ENCODE results near the gene PARP3. TPM values are rescaled to one million over a fixed set of nuclear protein-coding genes. Genes with fewer than 3 reads are reported as not detected.

PARP3 gene
- total and polyA plus RNA-seq, 9 of the 15 experiments (the other 6 are each of a cell fraction or from before 2014, with no cell fraction given), result 0.46 to 6.6 (median 4.5) TPM

DNA sequence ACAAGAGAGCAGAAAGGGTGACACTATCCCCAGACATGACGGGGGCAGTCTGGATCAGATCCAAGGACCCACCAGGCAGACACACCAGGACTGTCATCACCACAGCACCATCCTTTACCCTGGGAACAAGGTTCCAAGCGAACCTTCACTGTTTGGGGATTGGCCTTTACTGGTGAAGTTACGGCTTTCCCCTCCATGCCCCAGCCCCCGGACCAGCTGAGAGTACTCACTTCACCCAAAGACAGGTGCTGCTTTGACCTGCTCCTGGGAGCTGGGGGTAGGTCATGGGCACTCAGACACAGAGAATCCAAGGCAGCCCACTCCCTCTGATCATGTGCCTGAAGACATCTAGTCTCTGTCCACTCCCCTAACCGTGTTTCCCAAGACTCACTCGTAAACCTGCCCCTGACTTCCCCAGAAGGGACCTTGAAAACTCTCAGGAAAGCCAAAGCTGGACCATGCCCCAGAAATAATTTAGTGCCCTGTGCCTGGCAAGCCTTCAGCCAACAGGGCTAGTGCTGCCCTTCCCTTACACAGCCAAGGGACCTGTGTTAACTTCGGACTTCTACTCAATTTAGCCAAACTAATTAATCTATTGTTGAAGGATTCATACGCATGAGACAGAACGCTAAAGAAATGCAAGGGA lies 3.3 kb upstream of the PARP3 start:
- intact Hi-C loops (cut with micrococcal nuclease) (no loop called here), in situ Hi-C loops (cut with MboI) (no loop called here)
- H3K27ac ChIP-seq (ENCODE audit: extremely low read depth, low read depth, low read length), result no peak overlapping the region; the same call in 2 of the 3 replicates
- no peak overlapping the region for H3K4me2 ChIP-seq (ENCODE audit: insufficient read depth, low read length)
- no peak for DNase-seq (ENCODE audit: extremely low read depth in 1 of 4, low spot score in 3 of 4)
- peaks cover 19 to 30% of the 10 kb centered on the region in 2 experiments; a peak in 4 of 5 replicates for H3K4me1 ChIP-seq (replicated peaks in 1 of 2; ENCODE audit: control insufficient read depth in 2 of 2, insufficient read depth in 2 of 2, low read length in 2 of 2)
- H3K36me3 ChIP-seq (ENCODE audit: control insufficient read depth, insufficient read depth, low read length), result peaks cover 66% of the 10 kb centered on the region; the same call in 2 of the 3 replicates
- H4K20me1 ChIP-seq (replicated peaks; ENCODE audit: control insufficient read depth, insufficient read depth, low read length), result no peaks in the 10 kb centered on the region
- POLR2A ChIA-PET, result no interaction called here
- no peak overlapping the region for H2AFZ ChIP-seq (ENCODE audit: low read depth, low read length)
- 87% methylated on average over 5 of the region's 9 CpGs for WGBS (ENCODE audit: insufficient coverage, low coverage, missing lambda C conversion rate)
- no peaks in the 10 kb centered on the region for H3K9me3 ChIP-seq (replicated peaks; ENCODE audit: control insufficient read depth, insufficient read depth, low read depth, low read length)
- CTCF ChIA-PET (ENCODE audit: low intra/inter-chr PET ratio), result no interaction called here
- peak overlapping the region in 1 of 2 experiments; percentile 64; a peak in 1 of 4 replicates for H3K9ac ChIP-seq (ENCODE audit: insufficient read depth in 1 of 2, low read depth in 2 of 2, low read length in 2 of 2)
- ATAC-seq, result no peak
- FAIRE-seq, result no peak
- no peak overlapping the region for H3K4me3 ChIP-seq
- H3K9me1 ChIP-seq (ENCODE audit: control insufficient read depth, insufficient read depth, low read length), result peaks cover 5% of the 10 kb centered on the region
- H3K79me2 ChIP-seq (ENCODE audit: control insufficient read depth, insufficient read depth, low read length), result peaks cover 35% of the 10 kb centered on the region
- no TSS peak for BruUV-seq (replicated peaks)
- H3K27me3 ChIP-seq (ENCODE audit: control insufficient read depth in 2 of 2, insufficient read depth in 2 of 2, low read length in 2 of 2), result no peaks in the 10 kb centered on the region
- no peak for TF ChIP-seq KLF6 (CRISPR knock-in tag; IDR thresholded peaks at IDR 0.05; ENCODE audit: borderline replicate concordance)
- TF ChIP-seq, protein P1, sequence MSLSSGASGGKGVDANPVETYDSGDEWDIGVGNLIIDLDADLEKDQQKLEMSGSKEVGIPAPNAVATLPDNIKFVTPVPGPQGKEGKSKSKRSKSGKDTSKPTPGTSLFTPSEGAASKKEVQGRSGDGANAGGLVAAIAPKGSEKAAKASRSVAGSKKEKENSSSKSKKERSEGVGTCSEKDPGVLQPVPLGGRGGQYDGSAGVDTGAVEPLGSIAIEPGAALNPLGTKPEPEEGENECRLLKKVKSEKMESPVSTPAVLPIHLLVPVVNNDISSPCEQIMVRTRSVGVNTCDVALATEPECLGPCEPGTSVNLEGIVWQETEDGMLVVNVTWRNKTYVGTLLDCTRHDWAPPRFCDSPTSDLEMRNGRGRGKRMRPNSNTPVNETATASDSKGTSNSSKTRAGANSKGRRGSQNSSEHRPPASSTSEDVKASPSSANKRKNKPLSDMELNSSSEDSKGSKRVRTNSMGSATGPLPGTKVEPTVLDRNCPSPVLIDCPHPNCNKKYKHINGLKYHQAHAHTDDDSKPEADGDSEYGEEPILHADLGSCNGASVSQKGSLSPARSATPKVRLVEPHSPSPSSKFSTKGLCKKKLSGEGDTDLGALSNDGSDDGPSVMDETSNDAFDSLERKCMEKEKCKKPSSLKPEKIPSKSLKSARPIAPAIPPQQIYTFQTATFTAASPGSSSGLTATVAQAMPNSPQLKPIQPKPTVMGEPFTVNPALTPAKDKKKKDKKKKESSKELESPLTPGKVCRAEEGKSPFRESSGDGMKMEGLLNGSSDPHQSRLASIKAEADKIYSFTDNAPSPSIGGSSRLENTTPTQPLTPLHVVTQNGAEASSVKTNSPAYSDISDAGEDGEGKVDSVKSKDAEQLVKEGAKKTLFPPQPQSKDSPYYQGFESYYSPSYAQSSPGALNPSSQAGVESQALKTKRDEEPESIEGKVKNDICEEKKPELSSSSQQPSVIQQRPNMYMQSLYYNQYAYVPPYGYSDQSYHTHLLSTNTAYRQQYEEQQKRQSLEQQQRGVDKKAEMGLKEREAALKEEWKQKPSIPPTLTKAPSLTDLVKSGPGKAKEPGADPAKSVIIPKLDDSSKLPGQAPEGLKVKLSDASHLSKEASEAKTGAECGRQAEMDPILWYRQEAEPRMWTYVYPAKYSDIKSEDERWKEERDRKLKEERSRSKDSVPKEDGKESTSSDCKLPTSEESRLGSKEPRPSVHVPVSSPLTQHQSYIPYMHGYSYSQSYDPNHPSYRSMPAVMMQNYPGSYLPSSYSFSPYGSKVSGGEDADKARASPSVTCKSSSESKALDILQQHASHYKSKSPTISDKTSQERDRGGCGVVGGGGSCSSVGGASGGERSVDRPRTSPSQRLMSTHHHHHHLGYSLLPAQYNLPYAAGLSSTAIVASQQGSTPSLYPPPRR (CRISPR knock-in tag; IDR thresholded peaks at IDR 0.05; ENCODE audit: borderline replicate concordance), result no peak
- no peak for TF ChIP-seq KLF16 (IDR thresholded peaks at IDR 0.05)
- TF ChIP-seq KLF1 (tag; IDR thresholded peaks at IDR 0.05), result no peak
- no peak for TF ChIP-seq BACH1 (tag; IDR thresholded peaks at IDR 0.05)
- TF ChIP-seq CEBPZ (IDR thresholded peaks at IDR 0.05; ENCODE audit: borderline replicate concordance, low read depth, low read length), result no peak
- no peak for TF ChIP-seq ELF2 (CRISPR knock-in tag; IDR thresholded peaks at IDR 0.05)
- TF ChIP-seq, protein P2, sequence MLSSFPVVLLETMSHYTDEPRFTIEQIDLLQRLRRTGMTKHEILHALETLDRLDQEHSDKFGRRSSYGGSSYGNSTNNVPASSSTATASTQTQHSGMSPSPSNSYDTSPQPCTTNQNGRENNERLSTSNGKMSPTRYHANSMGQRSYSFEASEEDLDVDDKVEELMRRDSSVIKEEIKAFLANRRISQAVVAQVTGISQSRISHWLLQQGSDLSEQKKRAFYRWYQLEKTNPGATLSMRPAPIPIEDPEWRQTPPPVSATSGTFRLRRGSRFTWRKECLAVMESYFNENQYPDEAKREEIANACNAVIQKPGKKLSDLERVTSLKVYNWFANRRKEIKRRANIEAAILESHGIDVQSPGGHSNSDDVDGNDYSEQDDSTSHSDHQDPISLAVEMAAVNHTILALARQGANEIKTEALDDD (IDR thresholded peaks at IDR 0.05), result no peak
- TF ChIP-seq POLR3A (IDR thresholded peaks at IDR 0.05; ENCODE audit: borderline replicate concordance, extremely low read depth, insufficient read depth, insufficient read length), result no peak
- TF ChIP-seq LCOR (CRISPR knock-in tag; IDR thresholded peaks at IDR 0.05), result no peak
- TF ChIP-seq ARHGAP35 (IDR thresholded peaks at IDR 0.05; ENCODE audit: partially characterized antibody), result no peak
- TF ChIP-seq EGR1 (conservative IDR thresholded peaks at IDR 0.05), result no peak
- TF ChIP-seq TFAM (CRISPR knock-in tag; conservative IDR thresholded peaks at IDR 0.05), result no peak
- TF ChIP-seq MEF2D (tag; conservative IDR thresholded peaks at IDR 0.05; ENCODE audit: low read depth), result no peak
